Uterus (tissue), 2 donors: ENCODE data around the gene ARID1B.

ENCODE experiments used
- CTCF ChIP-seq, 4 experiments: fragments of 200-600 bp in 2 of 4; fragments of 450-650 bp in 2 of 4; sonication (generic) in 2 of 4; IDR thresholded peaks; one replicate each; pipeline ENCODE4 v1.5.1; 2016 to 2019; ENCODE audit warnings: antibody characterized with exemption in 4 of 4, mild to moderate bottlenecking in 2 of 4, moderate library complexity in 1 of 4
- POLR2A ChIP-seq, 2 donors: fragments of 450-650 bp; IDR thresholded peaks; one replicate each; pipeline ENCODE4 v1.6.1; 2016; ENCODE audit warnings: antibody characterized with exemption in 2 of 2, mild to moderate bottlenecking in 1 of 2, moderate library complexity in 1 of 2

DNA sequence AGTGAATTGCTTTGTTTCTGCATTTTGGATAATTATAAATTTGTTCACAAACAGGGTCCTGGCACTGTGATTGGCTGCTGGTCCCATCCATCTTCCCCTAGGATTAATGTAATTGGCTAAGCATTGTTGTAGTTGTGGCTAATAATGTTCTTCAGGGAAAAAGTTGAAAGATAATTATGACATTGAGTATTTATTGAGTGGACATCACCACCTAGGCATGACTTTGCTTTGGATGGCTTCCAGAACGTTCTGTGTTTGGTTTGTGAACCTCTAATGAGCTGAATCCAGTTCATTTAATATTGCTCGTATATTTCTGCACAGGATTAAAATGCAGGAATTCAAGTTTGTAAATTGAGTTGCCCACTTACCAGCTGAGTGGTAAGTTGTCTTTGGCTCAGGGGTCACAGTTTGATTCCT, 55.1 kb downstream of the ARID1B start:
- TF ChIP-seq CTCF (IDR thresholded peaks at IDR 0.05) (no peak), POLR2A (IDR thresholded peaks at IDR 0.05) (no peak)
